A549 (cell line): ENCODE data around the gene CLIP1. TPM values are rescaled to one million over a fixed set of nuclear protein-coding genes. Genes with fewer than 3 reads are reported as not detected.

Experiments
- ATAC-seq, 2 experiments: fragments of 200-7000 bp in 1 of 2; fragments of >200 bp in 1 of 2; cut with Nextera tagmentation in 1 of 2; cut with Tn5 transposase in 1 of 2; 3 replicates each; pipeline versions ENCODE4 v1.8.0 to v1.9.1; 2018 to 2020; ENCODE audit warnings: mild to moderate bottlenecking in 1 of 2, moderate library complexity in 1 of 2
- CTCF ChIA-PET: fragments of 300-600 bp; sonication (Branson Sonifier 250); formaldehyde crosslinking; extraction: SDS; loops from one replicate; lab custom pipeline; 2021; ENCODE audit warnings: antibody characterized with exemption, inconsistent platforms; lab: Yijun Ruan, JAX
- POLR2A ChIA-PET: fragments of 350-600 bp; formaldehyde crosslinking; extraction: SDS; loops from one replicate; lab custom pipeline; 2021; ENCODE audit warnings: antibody characterized with exemption, inconsistent platforms; lab: Yijun Ruan, JAX
- DNase-seq, 2 experiments: peaks; one replicate each; pipeline versions ENCODE4 v3.0.0 to v3.0.0-alpha.2; 2011 to 2016; ENCODE audit warnings: low read depth in 1 of 2, low spot score in 1 of 2
- FAIRE-seq: peaks from 2 replicates; lab custom pipeline; 2011; peaks lifted over from hg19 to GRCh38; lab: Jason Lieb, UNC
- H3K27ac ChIP-seq, 2 experiments: fragments of >200 bp; sonication (Bioruptor Twin); formaldehyde crosslinking; 3 replicates each; pipeline ENCODE4 v1.5.1; 2016 to 2017
- H3K4me1 ChIP-seq: fragments of >200 bp; sonication (Bioruptor Twin); formaldehyde crosslinking; 3 replicates; pipeline ENCODE4 v1.6.1; 2016
- H3K4me2 ChIP-seq: fragments of >200 bp; sonication (Bioruptor Twin); formaldehyde crosslinking; 3 replicates; pipeline ENCODE4 v1.6.1; 2016
- H3K4me3 ChIP-seq: fragments of >200 bp; sonication (Bioruptor Twin); formaldehyde crosslinking; 3 replicates; pipeline ENCODE4 v1.5.1; 2016
- H3K9me3 ChIP-seq: fragments of >200 bp; sonication (Bioruptor Twin); formaldehyde crosslinking; 3 replicates; pipeline ENCODE4 v1.6.1; 2016
- CBX2 ChIP-seq: fragments of 200-600 bp; sonication (generic); IDR thresholded peaks from 2 replicates; pipeline ENCODE4 v1.6.1; 2016; ENCODE audit warnings: low read depth, mild to moderate bottlenecking, borderline replicate concordance
- CHD2 ChIP-seq: fragments of 150-350 bp; IDR thresholded peaks from 2 replicates; pipeline ENCODE4 v1.6.1; 2014; ENCODE audit warnings: low read length; ENCODE audit not compliant: partially characterized antibody
- EHF ChIP-seq: fragments of 250-450 bp; sonication (Bioruptor Pico); IDR thresholded peaks from 2 replicates; pipeline ENCODE4 v1.5.0; 2020; ENCODE audit warnings: mild to moderate bottlenecking
- ELK1 ChIP-seq: fragments of 150-350 bp; IDR thresholded peaks from 2 replicates; pipeline ENCODE4 v1.6.1; 2014; ENCODE audit warnings: low read depth, mild to moderate bottlenecking, low read length
- FOSL2 ChIP-seq, 2 experiments: fragments of 450-650 bp in 1 of 2; fragments of >200 bp in 1 of 2; sonication (Bioruptor Twin) in 1 of 2; formaldehyde crosslinking; IDR thresholded peaks; 2 replicates each; pipeline versions ENCODE4 v1.5.0 to v1.6.1; 2016 to 2020; ENCODE audit warnings: mild to moderate bottlenecking in 1 of 2, moderate library complexity in 1 of 2
- GATA3 ChIP-seq: IDR thresholded peaks from 2 replicates; pipeline ENCODE4 v1.6.1; 2012; ENCODE audit warnings: borderline replicate concordance
- HDAC2 ChIP-seq: fragments of 200-600 bp; sonication (generic); IDR thresholded peaks from 2 replicates; pipeline ENCODE4 v1.6.1; 2016
- HEYL ChIP-seq: fragments of 250-450 bp; sonication (Bioruptor Pico); IDR thresholded peaks from 2 replicates; pipeline ENCODE4 v1.8.0; 2021; ENCODE audit warnings: mild to moderate bottlenecking, moderate library complexity
- HMGXB4 ChIP-seq: fragments of 250-450 bp; sonication (Bioruptor Pico); IDR thresholded peaks from 2 replicates; pipeline ENCODE4 v1.5.0; 2021; ENCODE audit warnings: mild to moderate bottlenecking, moderate library complexity, borderline replicate concordance
- KDM1A ChIP-seq: fragments of 200-600 bp; sonication (generic); IDR thresholded peaks from 2 replicates; pipeline ENCODE4 v1.6.1; 2016; ENCODE audit warnings: low read depth, mild to moderate bottlenecking
- KDM5A ChIP-seq: fragments of 200-600 bp; sonication (generic); IDR thresholded peaks from 2 replicates; pipeline ENCODE4 v1.6.1; 2016; ENCODE audit warnings: antibody characterized with exemption, mild to moderate bottlenecking
- MAZ ChIP-seq: fragments of 150-350 bp; IDR thresholded peaks from 2 replicates; pipeline ENCODE4 v1.6.1; 2014; ENCODE audit warnings: antibody characterized with exemption, low read depth, low read length, borderline replicate concordance
- POLR2A ChIP-seq: IDR thresholded peaks from 2 replicates; pipeline ENCODE4 v1.6.1; 2012; ENCODE audit warnings: mild to moderate bottlenecking, low read length
- RAD21 ChIP-seq, 2 experiments: fragments of >200 bp in 1 of 2; sonication (Bioruptor Twin) in 1 of 2; formaldehyde crosslinking in 1 of 2; IDR thresholded peaks in 1 of 2; conservative IDR thresholded peaks in 1 of 2; 2 replicates in 1 of 2; 3 replicates in 1 of 2; pipeline ENCODE4 v1.6.1; 2012 to 2018; ENCODE audit warnings: inconsistent platforms in 1 of 2
- RCOR1 ChIP-seq: fragments of 150-350 bp; IDR thresholded peaks from 2 replicates; pipeline ENCODE4 v1.6.1; 2014; ENCODE audit warnings: antibody characterized with exemption, low read length, low read depth
- ZFP36 ChIP-seq: fragments of 450-650 bp; IDR thresholded peaks from 2 replicates; pipeline ENCODE4 v1.6.1; 2014; ENCODE audit warnings: borderline replicate concordance; ENCODE audit not compliant: partially characterized antibody
- ZSCAN20 ChIP-seq: fragments of 250-450 bp; sonication (Bioruptor Pico); IDR thresholded peaks from 2 replicates; pipeline ENCODE4 v1.8.0; 2022; ENCODE audit warnings: mild to moderate bottlenecking, moderate library complexity
- WGBS: methylation state at CpG from one replicate; pipeline ENCODE4 v1.1.6; 2017; ENCODE audit errors: missing lambda C conversion rate; 5-methylcytosine and 5-hydroxymethylcytosine counted together
- polyA plus RNA-seq, 4 experiments: library from polyadenylated mRNA; depleted of rRNA in 3 of 4; stranded (reverse); fragments of >200 nt; fragmentation: RNase III in 1 of 4; extraction: RNeasy Plus Mini Kit Qiagen cat#74134 plus additional on column Dnase treatment in 1 of 4; gene quantifications; 2 replicates in 3 of 4; 3 replicates in 1 of 4; pipeline ENCODE4 v1.2.3, GENCODE V29; 2011 to 2017
- TF ChIP-seq, protein P1 (sequence below): IDR thresholded peaks from 2 replicates; pipeline ENCODE4 v1.6.1; 2012
- TF ChIP-seq, protein P2 (sequence below): fragments of 200-600 bp; sonication (generic); IDR thresholded peaks from 2 replicates; pipeline ENCODE4 v1.6.1; 2016; ENCODE audit warnings: antibody characterized with exemption, mild to moderate bottlenecking, moderate library complexity
- TF ChIP-seq, protein P3 (sequence below): fragments of >200 bp; sonication (Bioruptor Twin); formaldehyde crosslinking; IDR thresholded peaks from 3 replicates; pipeline ENCODE4 v1.5.1; 2016

CLIP1 gene
- polyA plus RNA-seq, 2 of the 4 experiments (the other 2 are of a cell fraction) = 43.0 to 133 TPM

GRCh38 chr12:122308811-122309210, 113.7 kb downstream of the CLIP1 start:
- DNase-seq (no peak), FAIRE-seq (no peak), ATAC-seq (no peak)
- Histone ChIP-seq H3K9me3 (no peaks in the 10 kb centered on the region), H3K4me1 (peaks cover 3% of the 10 kb centered on the region; the same call in 2 of the 3 replicates), H3K4me2 (no peak overlapping the region), H3K27ac (no peak overlapping the region), H3K4me3 (no peak overlapping the region)
- ChIA-PET POLR2A (no interaction called here), CTCF (interaction anchor here (1.0 to 2.1 kb wide), 4 partner anchors 14 to 47 kb away, joined by 3 to 6 read pairs (median 4); no protein-coding TSS in a partner anchor)
- TF ChIP-seq, protein P1, sequence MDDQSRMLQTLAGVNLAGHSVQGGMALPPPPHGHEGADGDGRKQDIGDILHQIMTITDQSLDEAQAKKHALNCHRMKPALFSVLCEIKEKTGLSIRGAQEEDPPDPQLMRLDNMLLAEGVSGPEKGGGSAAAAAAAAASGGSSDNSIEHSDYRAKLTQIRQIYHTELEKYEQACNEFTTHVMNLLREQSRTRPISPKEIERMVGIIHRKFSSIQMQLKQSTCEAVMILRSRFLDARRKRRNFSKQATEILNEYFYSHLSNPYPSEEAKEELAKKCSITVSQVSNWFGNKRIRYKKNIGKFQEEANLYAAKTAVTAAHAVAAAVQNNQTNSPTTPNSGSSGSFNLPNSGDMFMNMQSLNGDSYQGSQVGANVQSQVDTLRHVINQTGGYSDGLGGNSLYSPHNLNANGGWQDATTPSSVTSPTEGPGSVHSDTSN = no peak
- 67% methylated on average over 1 of the region's 1 CpG for WGBS

DNA sequence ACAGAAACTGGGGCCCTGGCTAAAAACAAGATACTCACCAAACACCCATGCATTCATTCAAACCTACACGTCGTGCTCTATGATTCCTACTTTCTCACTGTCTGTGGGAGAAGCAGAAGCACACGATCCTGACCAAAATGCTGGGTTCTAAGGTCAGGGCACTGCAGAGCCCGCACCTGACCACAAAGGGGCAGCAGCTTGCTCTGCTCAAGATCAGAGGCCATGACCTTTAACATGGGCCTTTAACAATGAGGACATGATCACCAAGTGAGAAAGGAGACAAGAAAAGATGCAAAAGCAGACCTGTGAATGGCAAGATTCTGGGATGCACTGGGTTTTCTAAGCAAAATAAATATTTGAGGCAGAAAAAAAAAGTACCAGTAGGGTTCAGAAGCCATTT, 116.1 kb downstream of the CLIP1 start:
- H3K4me2 ChIP-seq = no peak overlapping the region
- peak in 1 of 2 experiments; percentile 29; a peak in 1 of 5 replicates for TF ChIP-seq RAD21 (conservative IDR thresholded peaks at IDR 0.05 in 1 of 2, IDR thresholded peaks at IDR 0.05 in 1 of 2)
- no peak for TF ChIP-seq EHF (CRISPR knock-in tag)
- no peak for TF ChIP-seq FOSL2 (IDR thresholded peaks at IDR 0.05)
- TF ChIP-seq FOSL2 (CRISPR knock-in tag; IDR thresholded peaks at IDR 0.05) = no peak
- TF ChIP-seq KDM1A = no peak
- TF ChIP-seq, all 56 proteins: peak for 1
- DNase-seq = peak in 1 of 2 experiments; percentile 34
- 83% methylated on average over 4 of the region's 4 CpGs for WGBS
- H3K4me1 ChIP-seq = peaks cover 3% of the 10 kb centered on the region; the same call in 2 of the 3 replicates
- H3K27ac ChIP-seq = no peak overlapping the region
- no peak overlapping the region for H3K4me3 ChIP-seq
- no peaks in the 10 kb centered on the region for H3K9me3 ChIP-seq
- ATAC-seq = peak in 1 of 2 experiments; percentile 66; a peak in 3 of 6 replicates
- FAIRE-seq = no peak
- POLR2A ChIA-PET = no interaction called here
- CTCF ChIA-PET = interaction anchor here (0.8 to 1.7 kb wide), 5 partner anchors 17 to 143 kb away, joined by 3 to 6 read pairs (median 3); no protein-coding TSS in a partner anchor

GRCh38 chr12:122304924-122305323, 117.5 kb downstream of the CLIP1 start:
- H3K4me3 ChIP-seq = no peak overlapping the region
- H3K4me1 ChIP-seq = peaks cover 3% of the 10 kb centered on the region; the same call in 2 of the 3 replicates
- H3K9me3 ChIP-seq = no peaks in the 10 kb centered on the region
- CTCF ChIA-PET = interaction anchor here (0.8 to 1.7 kb wide), 4 partner anchors 10 to 166 kb away, joined by 3 to 4 read pairs (median 4); no protein-coding TSS in a partner anchor
- H3K4me2 ChIP-seq = no peak overlapping the region
- no peak overlapping the region for H3K27ac ChIP-seq
- no peak for FAIRE-seq
- DNase-seq = no peak
- no peak for ATAC-seq
- TF ChIP-seq, protein P2, sequence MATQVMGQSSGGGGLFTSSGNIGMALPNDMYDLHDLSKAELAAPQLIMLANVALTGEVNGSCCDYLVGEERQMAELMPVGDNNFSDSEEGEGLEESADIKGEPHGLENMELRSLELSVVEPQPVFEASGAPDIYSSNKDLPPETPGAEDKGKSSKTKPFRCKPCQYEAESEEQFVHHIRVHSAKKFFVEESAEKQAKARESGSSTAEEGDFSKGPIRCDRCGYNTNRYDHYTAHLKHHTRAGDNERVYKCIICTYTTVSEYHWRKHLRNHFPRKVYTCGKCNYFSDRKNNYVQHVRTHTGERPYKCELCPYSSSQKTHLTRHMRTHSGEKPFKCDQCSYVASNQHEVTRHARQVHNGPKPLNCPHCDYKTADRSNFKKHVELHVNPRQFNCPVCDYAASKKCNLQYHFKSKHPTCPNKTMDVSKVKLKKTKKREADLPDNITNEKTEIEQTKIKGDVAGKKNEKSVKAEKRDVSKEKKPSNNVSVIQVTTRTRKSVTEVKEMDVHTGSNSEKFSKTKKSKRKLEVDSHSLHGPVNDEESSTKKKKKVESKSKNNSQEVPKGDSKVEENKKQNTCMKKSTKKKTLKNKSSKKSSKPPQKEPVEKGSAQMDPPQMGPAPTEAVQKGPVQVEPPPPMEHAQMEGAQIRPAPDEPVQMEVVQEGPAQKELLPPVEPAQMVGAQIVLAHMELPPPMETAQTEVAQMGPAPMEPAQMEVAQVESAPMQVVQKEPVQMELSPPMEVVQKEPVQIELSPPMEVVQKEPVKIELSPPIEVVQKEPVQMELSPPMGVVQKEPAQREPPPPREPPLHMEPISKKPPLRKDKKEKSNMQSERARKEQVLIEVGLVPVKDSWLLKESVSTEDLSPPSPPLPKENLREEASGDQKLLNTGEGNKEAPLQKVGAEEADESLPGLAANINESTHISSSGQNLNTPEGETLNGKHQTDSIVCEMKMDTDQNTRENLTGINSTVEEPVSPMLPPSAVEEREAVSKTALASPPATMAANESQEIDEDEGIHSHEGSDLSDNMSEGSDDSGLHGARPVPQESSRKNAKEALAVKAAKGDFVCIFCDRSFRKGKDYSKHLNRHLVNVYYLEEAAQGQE = no peak
- TF ChIP-seq POLR2A (no peak), FOSL2 (IDR thresholded peaks at IDR 0.05) (no peak), FOSL2 (CRISPR knock-in tag; IDR thresholded peaks at IDR 0.05) (no peak), KDM5A (no peak), ELK1 (no peak), HDAC2 (no peak), ZSCAN20 (CRISPR knock-in tag) (no peak), ZFP36 (no peak), HMGXB4 (CRISPR knock-in tag) (no peak), HEYL (no peak), CBX2 (no peak), RCOR1 (no peak), GATA3 (no peak), MAZ (no peak), CHD2 (no peak), EHF (CRISPR knock-in tag) (no peak)
- TF ChIP-seq, protein P3, sequence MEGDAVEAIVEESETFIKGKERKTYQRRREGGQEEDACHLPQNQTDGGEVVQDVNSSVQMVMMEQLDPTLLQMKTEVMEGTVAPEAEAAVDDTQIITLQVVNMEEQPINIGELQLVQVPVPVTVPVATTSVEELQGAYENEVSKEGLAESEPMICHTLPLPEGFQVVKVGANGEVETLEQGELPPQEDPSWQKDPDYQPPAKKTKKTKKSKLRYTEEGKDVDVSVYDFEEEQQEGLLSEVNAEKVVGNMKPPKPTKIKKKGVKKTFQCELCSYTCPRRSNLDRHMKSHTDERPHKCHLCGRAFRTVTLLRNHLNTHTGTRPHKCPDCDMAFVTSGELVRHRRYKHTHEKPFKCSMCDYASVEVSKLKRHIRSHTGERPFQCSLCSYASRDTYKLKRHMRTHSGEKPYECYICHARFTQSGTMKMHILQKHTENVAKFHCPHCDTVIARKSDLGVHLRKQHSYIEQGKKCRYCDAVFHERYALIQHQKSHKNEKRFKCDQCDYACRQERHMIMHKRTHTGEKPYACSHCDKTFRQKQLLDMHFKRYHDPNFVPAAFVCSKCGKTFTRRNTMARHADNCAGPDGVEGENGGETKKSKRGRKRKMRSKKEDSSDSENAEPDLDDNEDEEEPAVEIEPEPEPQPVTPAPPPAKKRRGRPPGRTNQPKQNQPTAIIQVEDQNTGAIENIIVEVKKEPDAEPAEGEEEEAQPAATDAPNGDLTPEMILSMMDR = no peak
- TF ChIP-seq, protein P1 = no peak
- POLR2A ChIA-PET = no interaction called here
- 54% methylated on average over 1 of the region's 1 CpG for WGBS
